Forelimb muscle (tissue), 1 donor: Measurements from ENCODE around the gene SHLD1. TPM values are rescaled to one million over a fixed set of nuclear protein-coding genes. Genes with fewer than 3 reads are reported as not detected.
"Not testable (repeated sequence)": the region's sequence is repeated elsewhere in the genome, so short reads cannot be mapped to it uniquely, and the experiment has no call there.

Source experiments
- DNase-seq: peaks from one replicate; pipeline ENCODE4 v3.0.0-alpha.2; 2013; ENCODE audit warnings: low read depth
- polyA plus RNA-seq: library from polyadenylated mRNA; unstranded; fragments of 120-200 nt; gene quantifications from one replicate; pipeline ENCODE4 v1.2.1, GENCODE V29; 2013; ENCODE audit not compliant: insufficient read length

SHLD1 gene
- polyA plus RNA-seq, 1 donor = 9.2 TPM

DNA sequence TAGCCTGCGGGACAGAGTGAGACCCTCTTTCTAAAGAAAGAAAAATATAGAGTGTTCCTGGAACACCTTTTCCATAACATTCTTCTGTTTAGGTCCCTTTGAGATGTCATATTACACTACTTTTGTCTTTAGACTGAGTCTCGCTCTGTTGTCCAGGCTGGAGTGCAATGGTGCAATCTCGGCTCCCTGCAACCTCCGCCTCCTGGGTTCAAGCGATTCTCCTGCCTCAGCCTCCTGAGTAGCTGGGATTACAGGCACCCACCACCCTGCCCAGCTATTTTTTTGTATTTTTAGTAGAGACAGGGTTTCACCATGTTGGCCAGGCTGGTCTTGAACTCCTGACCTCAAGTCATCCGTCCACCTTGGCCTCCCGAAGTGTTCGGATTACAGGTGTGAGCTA is 31.2 kb downstream of the SHLD1 start:
- DNase-seq = not testable (repeated sequence)

DNA sequence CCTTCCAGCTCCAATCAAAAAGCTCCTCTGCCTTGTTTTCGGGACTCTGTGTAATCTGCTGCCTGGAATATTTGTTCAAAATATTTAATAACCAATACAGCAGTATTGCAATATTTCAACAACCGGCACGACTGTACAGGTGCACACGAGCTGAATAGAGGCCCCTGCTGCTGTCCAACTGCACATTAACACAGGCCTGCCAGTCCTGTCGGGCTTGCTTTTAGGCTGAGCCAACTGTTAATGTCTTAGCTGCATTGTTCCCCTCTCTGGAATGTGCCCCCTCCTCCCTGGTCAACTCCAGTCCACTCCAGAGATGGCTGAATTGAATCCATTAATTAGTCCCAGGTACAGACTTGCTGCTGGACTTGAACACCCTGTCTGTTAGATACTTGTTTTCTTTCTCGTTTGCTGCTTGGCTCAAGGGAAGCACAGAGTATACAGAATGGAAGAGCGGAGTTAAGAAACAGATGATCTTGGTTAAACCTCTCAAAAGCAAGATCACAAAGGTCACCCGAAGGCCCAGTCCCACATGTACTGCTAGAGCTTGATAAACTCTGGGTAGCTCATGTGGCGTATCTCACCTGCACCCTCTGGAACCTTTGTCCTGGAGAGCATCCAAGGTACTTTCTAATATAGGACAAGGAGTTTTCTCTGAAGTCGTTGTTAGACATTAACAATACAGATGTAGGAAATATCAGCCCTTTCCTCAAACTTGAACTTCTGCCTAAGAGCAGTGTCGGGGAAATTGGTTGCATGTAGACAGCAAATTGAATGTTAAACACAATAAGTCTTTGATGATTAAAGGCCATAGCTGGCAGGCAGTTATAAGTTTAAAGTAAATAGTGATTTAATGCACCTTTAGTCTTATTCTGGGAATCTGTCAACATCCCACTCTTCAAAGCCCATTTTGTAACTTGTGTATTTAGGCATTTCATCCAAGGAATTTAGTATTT is 31.9 kb downstream of the SHLD1 start:
- DNase-seq = no peak

DNA sequence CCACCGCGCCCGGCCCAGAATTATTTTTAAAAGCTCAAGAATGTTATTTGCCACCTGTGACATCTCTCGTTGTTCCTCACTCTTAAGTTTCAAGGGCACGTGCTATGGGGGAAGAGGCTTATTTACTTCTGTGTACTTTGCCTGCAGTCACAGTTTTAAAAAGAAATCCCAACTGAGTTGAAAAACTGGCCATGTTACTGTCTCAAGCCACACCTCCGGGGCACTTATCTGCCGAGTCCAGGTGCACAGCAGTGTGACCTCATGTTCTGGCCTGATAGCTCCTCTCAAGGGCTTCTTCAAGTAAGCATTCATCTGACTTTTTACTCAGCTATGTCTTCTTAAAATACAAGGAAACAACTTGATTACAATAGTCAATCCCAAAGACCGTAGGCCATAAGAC is 34.5 kb downstream of the SHLD1 start:
- DNase-seq = no peak

- no peak for DNase-seq
Observed at GRCh38 chr20:5785146-5785545, 34.9 kb downstream of the SHLD1 start.

- no peak for DNase-seq
Observed at GRCh38 chr20:5786930-5787795, 37.0 kb downstream of the SHLD1 start.

DNA sequence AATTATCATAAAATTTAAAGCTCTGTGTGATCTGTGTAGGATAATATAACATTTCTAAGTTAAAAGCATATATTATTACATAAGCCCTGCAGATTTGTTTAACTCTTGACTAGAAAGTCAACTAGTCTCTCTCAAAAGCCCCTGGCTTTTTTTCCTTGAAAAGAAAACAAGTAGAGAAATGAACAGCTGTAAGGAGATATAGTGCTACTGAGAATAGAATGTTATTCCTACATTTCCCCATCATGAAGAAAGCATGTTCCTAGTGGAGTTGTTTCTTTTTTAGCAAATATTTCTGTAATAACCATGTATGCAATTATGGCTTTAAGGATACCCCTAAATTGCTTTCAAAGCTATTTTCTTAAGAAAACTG is 37.6 kb downstream of the SHLD1 start:
- no peak for DNase-seq

GRCh38 chr20:5788385-5788895 is 38.2 kb downstream of the SHLD1 start:
- peak; percentile 80 for DNase-seq

DNA sequence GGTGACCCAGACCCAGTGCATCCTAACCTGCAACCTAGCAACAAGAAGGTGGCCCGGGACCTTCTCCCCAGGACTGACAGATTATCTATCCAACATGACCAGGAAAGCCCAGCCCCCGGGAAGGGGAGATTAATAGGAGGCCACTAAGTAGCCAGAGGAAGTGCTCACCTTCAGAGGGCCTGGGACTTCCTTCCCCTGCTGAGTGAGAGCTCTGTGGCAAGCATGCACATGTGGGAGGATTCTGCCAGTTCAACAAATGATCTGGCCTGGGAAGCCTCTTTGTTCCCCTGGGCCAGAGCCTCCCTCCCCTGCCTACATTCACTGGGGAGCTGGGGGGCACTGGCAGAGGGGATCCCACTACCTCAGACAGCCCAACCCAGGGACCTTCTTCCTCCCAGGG is 39.6 kb downstream of the SHLD1 start:
- no peak for DNase-seq

DNA sequence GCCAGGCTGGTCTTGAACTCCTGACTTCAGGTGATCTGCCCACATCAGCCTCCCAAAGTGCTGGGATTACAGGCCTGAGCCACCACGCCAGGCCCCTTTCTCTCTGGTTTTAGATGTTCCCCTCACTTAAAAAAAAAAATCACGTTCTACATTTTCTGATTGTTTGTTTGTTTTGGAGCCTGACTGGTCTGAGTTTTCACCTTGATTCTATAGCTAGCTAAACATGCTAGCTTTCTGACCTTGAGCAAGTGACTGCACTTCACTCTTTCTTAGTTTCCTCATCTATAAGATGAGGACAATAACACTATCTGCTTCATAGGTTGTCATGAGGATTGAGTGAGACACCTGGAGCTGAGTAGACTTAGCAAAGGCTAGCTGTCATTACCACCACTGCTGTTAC is 43.7 kb downstream of the SHLD1 start:
- DNase-seq = no peak

DNA sequence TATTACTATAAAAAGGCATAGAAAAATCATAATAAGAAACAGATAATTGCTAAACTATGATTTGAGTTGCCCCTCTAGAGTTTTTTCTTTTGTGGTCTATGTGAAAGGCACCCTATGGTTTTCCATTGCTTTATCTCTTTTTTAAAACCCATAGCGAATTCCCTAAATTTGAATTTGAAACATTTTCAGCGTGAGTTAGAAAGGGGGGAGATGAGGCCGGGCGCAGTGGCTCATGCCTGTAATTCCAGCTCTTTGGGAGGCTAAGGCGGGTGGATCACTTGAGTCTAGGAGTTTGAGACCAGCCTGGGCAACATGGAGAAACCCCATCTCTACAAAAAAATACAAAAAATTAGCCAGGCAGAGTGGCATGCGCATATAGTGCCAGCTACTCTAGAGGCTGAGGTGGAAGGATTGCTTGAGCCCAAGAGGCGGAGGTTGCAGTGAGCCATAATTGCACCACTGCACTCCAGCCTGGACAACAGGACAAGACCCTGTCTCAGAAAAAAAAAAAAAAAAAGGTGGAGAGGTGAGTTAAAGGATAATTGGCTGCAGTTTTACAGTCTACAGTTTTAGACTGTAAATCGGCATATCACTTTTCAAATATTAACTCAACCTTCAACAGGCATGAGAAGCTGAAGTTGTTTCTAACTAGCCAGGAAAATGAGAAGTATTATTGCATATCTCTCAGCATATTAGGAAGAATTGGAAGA is 46.3 kb downstream of the SHLD1 start:
- DNase-seq = no peak

DNA sequence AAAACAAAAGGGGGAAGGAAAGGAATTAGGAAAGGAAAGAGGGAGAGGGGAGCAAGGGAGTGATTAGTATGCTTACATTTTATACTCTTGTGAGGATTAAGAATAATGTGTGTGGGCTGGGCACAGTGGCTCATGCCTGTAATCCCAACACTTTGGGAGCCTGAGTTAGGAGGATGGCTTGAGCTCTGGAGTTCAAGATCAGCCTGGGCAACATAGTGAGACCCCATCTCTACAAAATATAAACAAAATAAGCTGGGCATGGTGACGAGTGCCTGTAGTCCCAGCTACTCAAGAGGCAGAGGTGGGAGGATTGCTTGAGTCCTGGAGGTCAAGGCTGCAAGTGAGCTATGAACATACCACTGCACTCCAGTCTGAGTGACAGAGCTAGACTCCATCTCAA is 47.0 kb downstream of the SHLD1 start:
- DNase-seq = no peak

DNA sequence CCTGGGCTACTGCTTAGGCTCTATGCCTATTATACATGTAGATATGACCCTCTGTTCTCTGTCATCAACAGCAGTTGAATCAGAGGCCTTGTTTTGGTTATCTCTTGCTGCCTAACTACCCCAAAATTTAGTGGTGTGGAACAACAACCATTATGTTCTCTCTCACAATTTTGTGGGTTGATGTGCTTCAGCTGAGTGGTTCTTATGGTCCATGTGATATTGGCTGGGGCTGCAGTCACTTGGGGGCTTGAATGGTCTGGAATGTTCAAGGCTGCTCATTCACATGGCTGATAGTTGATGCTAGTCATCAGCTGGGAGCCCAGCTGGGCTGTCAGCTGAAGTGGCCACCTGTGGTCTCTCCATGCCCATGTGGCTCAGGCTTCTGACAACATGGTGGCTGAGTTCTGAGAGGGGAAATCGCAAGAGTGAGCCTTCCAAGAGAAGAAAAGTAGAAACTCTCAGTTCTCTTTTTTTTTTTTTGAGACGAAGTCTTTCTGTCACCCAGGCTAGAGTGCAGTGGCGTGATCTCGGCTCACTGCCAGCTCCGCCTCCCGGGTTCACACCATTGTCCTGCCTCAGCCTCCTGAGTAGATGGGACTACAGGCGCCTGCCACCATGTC is 47.8 kb downstream of the SHLD1 start:
- no peak for DNase-seq

DNA sequence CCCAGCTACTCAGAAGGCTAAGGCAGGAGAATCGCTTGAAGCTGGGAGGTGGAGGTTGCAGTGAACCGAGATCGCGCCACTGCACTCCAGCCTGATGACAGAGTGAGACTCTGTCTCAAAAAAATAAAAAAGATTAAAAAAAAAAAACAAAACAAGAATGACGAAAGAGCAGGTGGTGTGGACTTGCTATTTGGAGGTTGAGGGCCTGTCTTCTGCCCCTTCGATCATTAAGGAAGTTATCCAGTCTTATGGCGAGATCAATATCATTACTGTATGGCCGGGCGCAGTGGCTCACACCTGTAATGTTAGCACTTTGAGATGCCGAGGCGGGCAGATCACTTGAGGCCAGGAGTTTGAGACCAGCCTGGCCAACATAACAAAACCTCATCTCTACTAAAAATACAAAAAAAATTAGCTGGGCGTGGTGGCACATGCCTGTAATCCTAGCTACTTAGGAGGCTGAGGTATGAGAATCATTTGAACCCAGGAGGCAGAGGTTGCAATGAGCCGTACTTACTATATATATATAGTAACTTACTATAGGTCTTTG is 53.6 kb downstream of the SHLD1 start:
- DNase-seq = not testable (repeated sequence)

- no peak for DNase-seq
Observed at GRCh38 chr20:5806457-5807263, 56.5 kb downstream of the SHLD1 start.

DNA sequence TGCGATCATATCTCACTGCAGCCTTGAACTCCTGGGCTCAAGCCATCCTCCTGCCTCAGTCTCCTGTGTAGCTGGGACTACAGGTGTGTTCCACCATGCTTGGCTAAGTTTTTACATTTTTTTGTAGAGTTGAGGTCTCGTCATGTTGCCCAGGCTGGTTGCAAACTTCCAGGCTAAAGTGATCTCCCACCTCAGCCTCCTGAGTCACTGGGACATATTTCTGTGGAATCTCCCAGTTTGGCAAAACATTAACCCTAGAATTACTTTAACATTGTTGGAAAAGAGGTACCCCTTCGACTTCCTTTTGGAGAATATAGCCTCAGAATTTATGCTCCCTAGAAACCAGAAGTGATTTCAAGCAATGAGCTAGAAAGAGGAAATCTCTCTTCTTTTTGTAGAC is 57.2 kb downstream of the SHLD1 start:
- no peak for DNase-seq

DNA sequence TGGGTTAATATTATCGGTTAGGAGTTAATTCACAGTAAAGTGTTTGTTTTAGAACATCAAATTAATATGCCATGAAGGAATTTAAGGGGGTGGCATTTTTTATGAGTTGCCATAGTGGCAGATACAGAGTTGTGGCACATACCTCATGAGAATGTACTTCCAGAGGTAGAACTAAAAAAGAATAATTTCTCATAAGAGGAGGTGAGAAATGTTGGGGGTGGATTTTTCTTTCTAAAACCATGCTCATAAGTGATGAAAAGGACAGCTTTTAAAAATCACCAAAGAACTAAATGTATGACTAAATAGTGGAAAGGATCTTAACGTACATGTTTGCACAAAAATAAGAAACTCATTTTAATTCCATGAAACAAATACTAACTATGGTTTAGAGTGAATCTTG is 58.7 kb downstream of the SHLD1 start:
- no peak for DNase-seq

GRCh38 chr20:5809495-5809894 is 59.3 kb downstream of the SHLD1 start:
- no peak for DNase-seq

DNA sequence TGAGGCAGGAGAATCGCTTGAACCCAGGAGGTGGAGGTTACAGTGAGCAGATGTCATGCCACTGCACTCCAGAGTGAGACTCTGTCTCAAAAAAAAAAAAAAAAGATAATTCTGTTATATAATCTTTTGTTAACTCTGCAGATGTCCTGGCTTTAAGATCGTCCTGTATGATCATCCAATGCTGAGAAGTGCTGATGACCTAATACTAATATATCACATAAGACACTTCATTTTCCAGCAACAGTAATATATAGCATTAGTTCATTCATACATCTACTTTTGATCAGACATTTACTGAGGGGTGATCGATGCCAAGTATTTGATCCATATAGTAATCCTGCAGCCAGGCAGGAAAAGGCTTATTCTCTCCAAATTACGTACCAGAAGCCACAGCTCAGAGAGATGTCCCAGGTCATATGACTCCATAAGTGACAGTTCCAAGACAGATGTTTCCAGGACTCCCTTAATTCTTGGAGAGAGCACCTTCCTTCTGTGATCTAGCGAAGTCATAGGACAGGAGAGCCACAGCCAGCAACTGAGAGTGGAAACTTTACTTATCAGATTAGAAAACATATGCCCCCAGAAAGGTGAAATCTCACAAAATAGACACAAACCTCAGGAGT is 60.7 kb downstream of the SHLD1 start:
- DNase-seq = no peak

DNA sequence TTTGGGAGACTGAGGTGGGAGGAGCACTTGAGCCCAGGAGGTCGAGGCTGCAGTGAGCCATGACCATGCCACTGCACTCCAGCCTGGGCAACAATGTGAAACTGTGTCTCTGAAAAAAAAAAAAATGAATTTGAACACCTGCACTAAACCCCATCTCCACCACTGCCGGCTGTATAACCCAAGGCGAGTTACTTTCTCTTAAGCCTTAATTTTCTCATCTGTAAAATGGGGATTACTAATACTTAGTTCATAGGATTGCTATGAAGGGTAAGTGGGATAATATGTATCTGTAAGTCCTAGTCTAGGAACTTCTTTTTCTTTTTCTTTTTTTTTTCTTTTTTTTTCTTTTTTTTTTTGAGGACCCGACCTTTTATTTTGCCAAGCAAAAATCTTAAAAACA is 61.5 kb downstream of the SHLD1 start:
- DNase-seq = no peak

- DNase-seq = no peak
Observed at GRCh38 chr20:5818346-5818681, 68.1 kb downstream of the SHLD1 start.
